Panc1 (cell line): ENCODE results near the gene ADCY3. TPM values are rescaled to one million over a fixed set of nuclear protein-coding genes. Genes with fewer than 3 reads are reported as not detected.

Source experiments
- ATAC-seq: fragments of 200-7000 bp; cut with Tn5 transposase; 2 replicates; pipeline ENCODE4 v1.9.1; 2020; ENCODE audit warnings: mild to moderate bottlenecking, moderate library complexity
- BruUV-seq: library from RNA; stranded (reverse); fragments of 400-500 nt; replicated peaks from 2 replicates; lab custom pipeline; 2021; lab: Mats Ljungman, UMichigan
- CTCF ChIA-PET: fragments of 300-600 bp; sonication (Branson Sonifier 250); formaldehyde crosslinking; loops from one replicate; lab custom pipeline; 2022; ENCODE audit warnings: antibody characterized with exemption; lab: Charles Lee
- POLR2A ChIA-PET: fragments of 300-600 bp; sonication (Branson Sonifier 250); formaldehyde crosslinking; loops from one replicate; lab custom pipeline; 2022; ENCODE audit warnings: antibody characterized with exemption; lab: Charles Lee
- DNase-seq: peaks from one replicate; pipeline ENCODE4 v3.0.0-alpha.2; 2010; ENCODE audit warnings: low read depth, low spot score
- H3K27ac ChIP-seq: 2 replicates; pipeline ENCODE4 v1.5.1; 2011; ENCODE audit warnings: mild to moderate bottlenecking, low read length, inconsistent platforms
- H3K27me3 ChIP-seq: fragments of 200-500 bp; sonication (Bioruptor generic); 2 replicates; pipeline ENCODE4 v1.6.0; 2014; ENCODE audit warnings: low read length, inconsistent platforms; ENCODE audit not compliant: control insufficient read depth, insufficient read depth
- H3K36me3 ChIP-seq: fragments of 200-500 bp; sonication (Bioruptor generic); 2 replicates; pipeline ENCODE4 v1.5.1; 2014; ENCODE audit warnings: inconsistent platforms, mild to moderate bottlenecking, low read length, moderate library complexity; ENCODE audit not compliant: control insufficient read depth, insufficient read depth
- H3K4me1 ChIP-seq: 2 replicates; pipeline ENCODE4 v1.5.1; 2011; ENCODE audit warnings: inconsistent platforms, mild to moderate bottlenecking, low read length, moderate library complexity; ENCODE audit not compliant: control insufficient read depth, insufficient read depth
- H3K4me3 ChIP-seq, 2 experiments: 2 replicates each; pipeline ENCODE4 v1.5.1; 2011 to 2012; ENCODE audit warnings: low read depth in 2 of 2, low read length in 2 of 2, mild to moderate bottlenecking in 2 of 2, inconsistent platforms in 1 of 2, moderate library complexity in 1 of 2
- H3K9me3 ChIP-seq: fragments of 200-500 bp; sonication (Bioruptor generic); 2 replicates; pipeline ENCODE4 v1.5.1; 2014; ENCODE audit warnings: low read depth, mild to moderate bottlenecking, inconsistent platforms, low read length, moderate library complexity; ENCODE audit not compliant: control insufficient read depth, insufficient read depth
- CTCF ChIP-seq: fragments of 450-650 bp; IDR thresholded peaks from 2 replicates; pipeline ENCODE4 v1.5.1; 2017; ENCODE audit warnings: mild to moderate bottlenecking
- POLR2AphosphoS5 ChIP-seq: IDR thresholded peaks from 2 replicates; pipeline ENCODE4 v1.6.1; 2012; ENCODE audit warnings: mild to moderate bottlenecking, low read depth, low read length, moderate library complexity
- SIN3A ChIP-seq: IDR thresholded peaks from 2 replicates; pipeline ENCODE4 v1.6.1; 2012; ENCODE audit warnings: low read depth, mild to moderate bottlenecking, low read length, moderate library complexity, borderline replicate concordance; ENCODE audit not compliant: insufficient read depth
- TCF7L2 ChIP-seq: IDR thresholded peaks from 2 replicates; pipeline ENCODE4 v1.6.1; 2011; ENCODE audit warnings: mild to moderate bottlenecking, low read depth, low read length, inconsistent platforms
- in situ Hi-C: cut with HindIII; loops from 2 replicates; pipeline ENCODE4 v1.10.0; 2016; ENCODE audit warnings: low sequenced_read_pairs, low pct_unique_long_range_greater_than_20kb
- intact Hi-C: fragments of 100-400 bp; cut with micrococcal nuclease; formaldehyde crosslinking; loops from one replicate; pipeline ENCODE4 v1.10.0; 2022; ENCODE audit not compliant: unreplicated experiment
- total RNA-seq: library from RNA; stranded (reverse); gene quantifications from one replicate; pipeline ENCODE4 v1.2.1, GENCODE V29; 2021; ENCODE audit not compliant: unreplicated experiment
- TF ChIP-seq, protein P1 (sequence below), 2 experiments: IDR thresholded peaks; 2 replicates each; pipeline ENCODE4 v1.6.1; 2011 to 2012; ENCODE audit warnings: low read depth in 2 of 2, control low read depth in 1 of 2, low read length in 1 of 2, mild to moderate bottlenecking in 1 of 2, moderate library complexity in 1 of 2; ENCODE audit not compliant: insufficient read depth in 1 of 2

ADCY3 gene
- total RNA-seq, 1 experiment from 2014 or later = 34.1 TPM

DNA sequence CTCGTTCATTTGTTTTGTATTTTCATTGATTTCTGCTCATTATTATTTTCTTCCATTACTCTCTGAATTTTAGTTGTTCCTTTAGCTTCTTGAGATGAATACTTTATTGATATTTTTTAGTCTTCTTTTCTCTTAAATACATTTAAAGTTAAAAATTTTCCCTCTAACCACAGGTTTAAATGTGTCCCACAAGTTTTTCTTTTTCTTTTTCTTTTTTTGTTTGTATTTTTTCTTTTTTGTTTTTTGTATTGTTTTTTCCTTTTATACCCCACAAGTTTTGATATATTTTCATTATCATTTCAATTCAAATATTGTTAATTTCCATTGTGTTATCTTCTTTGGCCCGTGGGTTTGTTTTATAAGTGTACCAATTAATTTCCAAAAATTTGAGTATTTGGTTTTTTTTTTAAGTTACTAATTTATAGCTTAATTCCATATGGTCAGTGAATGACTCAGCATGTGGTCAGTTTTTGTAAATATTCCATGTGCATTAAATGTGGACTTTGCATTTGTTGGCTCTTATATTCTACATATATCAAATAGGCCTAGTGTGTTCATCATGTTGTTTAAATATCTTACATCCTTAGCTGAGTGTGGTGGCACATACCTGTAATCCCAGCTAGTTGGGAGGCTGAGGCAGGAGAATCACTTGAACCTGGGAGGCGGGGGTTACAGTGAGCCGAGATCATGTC lies 110.6 kb downstream of the ADCY3 start:
- TSS peak; percentile 33 for BruUV-seq
- POLR2A ChIA-PET = interaction anchor here (0.8 kb wide), 1 partner anchor 17 kb away, joined by 3 read pairs; no protein-coding TSS in a partner anchor
- CTCF ChIA-PET = interaction anchor here (0.7 kb wide), 1 partner anchor 361 kb away, joined by 3 read pairs; no protein-coding TSS in a partner anchor

GRCh38 chr2:24806661-24807036 lies 113.4 kb downstream of the ADCY3 start:
- in situ Hi-C loops = no loop called here

More for the DNA sequence above, 110.6 kb downstream of the ADCY3 start:
- Histone ChIP-seq H3K4me1 (peaks cover 8% of the 10 kb centered on the region; the same call in 1 of the 2 replicates), H3K9me3 (no peaks in the 10 kb centered on the region), H3K4me3 (no peak overlapping the region), H3K36me3 (no peaks in the 10 kb centered on the region), H3K27me3 (no peaks in the 10 kb centered on the region), H3K27ac (peak overlapping the region; percentile 18; the same call in 1 of the 2 replicates)
- TF ChIP-seq TCF7L2 (no peak), POLR2AphosphoS5 (no peak), CTCF (no peak), SIN3A (no peak)
- TF ChIP-seq, protein P1, sequence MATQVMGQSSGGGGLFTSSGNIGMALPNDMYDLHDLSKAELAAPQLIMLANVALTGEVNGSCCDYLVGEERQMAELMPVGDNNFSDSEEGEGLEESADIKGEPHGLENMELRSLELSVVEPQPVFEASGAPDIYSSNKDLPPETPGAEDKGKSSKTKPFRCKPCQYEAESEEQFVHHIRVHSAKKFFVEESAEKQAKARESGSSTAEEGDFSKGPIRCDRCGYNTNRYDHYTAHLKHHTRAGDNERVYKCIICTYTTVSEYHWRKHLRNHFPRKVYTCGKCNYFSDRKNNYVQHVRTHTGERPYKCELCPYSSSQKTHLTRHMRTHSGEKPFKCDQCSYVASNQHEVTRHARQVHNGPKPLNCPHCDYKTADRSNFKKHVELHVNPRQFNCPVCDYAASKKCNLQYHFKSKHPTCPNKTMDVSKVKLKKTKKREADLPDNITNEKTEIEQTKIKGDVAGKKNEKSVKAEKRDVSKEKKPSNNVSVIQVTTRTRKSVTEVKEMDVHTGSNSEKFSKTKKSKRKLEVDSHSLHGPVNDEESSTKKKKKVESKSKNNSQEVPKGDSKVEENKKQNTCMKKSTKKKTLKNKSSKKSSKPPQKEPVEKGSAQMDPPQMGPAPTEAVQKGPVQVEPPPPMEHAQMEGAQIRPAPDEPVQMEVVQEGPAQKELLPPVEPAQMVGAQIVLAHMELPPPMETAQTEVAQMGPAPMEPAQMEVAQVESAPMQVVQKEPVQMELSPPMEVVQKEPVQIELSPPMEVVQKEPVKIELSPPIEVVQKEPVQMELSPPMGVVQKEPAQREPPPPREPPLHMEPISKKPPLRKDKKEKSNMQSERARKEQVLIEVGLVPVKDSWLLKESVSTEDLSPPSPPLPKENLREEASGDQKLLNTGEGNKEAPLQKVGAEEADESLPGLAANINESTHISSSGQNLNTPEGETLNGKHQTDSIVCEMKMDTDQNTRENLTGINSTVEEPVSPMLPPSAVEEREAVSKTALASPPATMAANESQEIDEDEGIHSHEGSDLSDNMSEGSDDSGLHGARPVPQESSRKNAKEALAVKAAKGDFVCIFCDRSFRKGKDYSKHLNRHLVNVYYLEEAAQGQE (IDR thresholded peaks at IDR 0.05; ENCODE audit: insufficient read depth in 1 of 2, low read depth in 2 of 2, low read length in 1 of 2) = no peak
- no peak for DNase-seq
- intact Hi-C loops = no loop called here
- ATAC-seq = no peak
- in situ Hi-C loops = no loop called here

More at GRCh38 chr2:24806661-24807036, 113.4 kb downstream of the ADCY3 start:
- ATAC-seq = 0 out of 2 replicates have a peak, but pooled peaks have one; percentile 38
- no TSS peak for BruUV-seq
- no peaks in the 10 kb centered on the region for H3K36me3 ChIP-seq
- peak overlapping the region; percentile 0; the same call in 1 of the 2 replicates for H3K27ac ChIP-seq
- CTCF ChIA-PET = no interaction called here
- no peak overlapping the region for H3K4me3 ChIP-seq
- POLR2A ChIA-PET = no interaction called here
- TF ChIP-seq, protein P1 (IDR thresholded peaks at IDR 0.05; ENCODE audit: insufficient read depth in 1 of 2, low read depth in 2 of 2, low read length in 1 of 2) = no peak
- TF ChIP-seq CTCF (no peak), SIN3A (no peak), TCF7L2 (no peak), POLR2AphosphoS5 (no peak)
- DNase-seq = no peak
- peaks cover 8% of the 10 kb centered on the region; the same call in 1 of the 2 replicates for H3K4me1 ChIP-seq
- intact Hi-C loops = no loop called here
- H3K27me3 ChIP-seq = no peaks in the 10 kb centered on the region
- H3K9me3 ChIP-seq = no peaks in the 10 kb centered on the region
